ENCODE results near the gene CAMKMT.

The CAMKMT gene

DNA sequence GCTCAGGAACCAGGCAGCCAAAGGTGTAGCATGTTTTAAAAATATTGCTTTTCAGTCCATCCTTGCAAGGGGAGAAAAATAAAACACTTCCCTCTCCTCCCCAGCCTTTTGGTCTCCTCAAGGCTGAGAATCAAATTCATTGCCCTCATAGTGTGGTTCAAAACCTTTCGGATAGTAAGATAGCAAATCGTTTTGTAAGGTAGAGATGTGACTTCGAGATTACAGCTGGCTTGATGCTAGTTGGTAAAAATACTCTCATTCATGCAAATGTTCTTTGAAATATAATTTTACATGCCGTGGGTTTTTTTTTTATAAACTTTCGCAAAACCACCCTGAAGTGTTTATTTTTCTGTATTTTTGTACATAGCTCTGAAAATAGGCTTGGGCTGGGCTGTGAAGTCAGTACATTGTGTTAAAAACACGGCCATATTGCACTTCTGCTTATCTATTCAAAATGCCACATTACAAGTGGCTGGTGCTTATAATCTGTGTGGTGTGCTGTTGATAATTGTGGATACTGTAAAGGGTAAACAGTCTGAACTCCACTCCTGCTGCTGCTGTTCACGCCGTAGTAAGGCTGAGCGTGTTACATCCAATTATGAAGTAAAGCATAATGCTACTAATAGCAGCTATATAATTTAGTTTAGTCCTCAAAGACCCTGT is 407.7 kb downstream of the CAMKMT start:
- peaks cover 21 to 28% of the 10 kb centered on the region in 2 donors for H3K4me1 ChIP-seq (ENCODE audit: control insufficient read depth in 2 of 2, insufficient read depth in 1 of 2, low read depth in 1 of 2, low read length in 2 of 2)
- no peak overlapping the region for H4K91ac ChIP-seq (ENCODE audit: low read depth, low read length, poor library complexity)
- H3K9ac ChIP-seq (ENCODE audit: low read depth, low read length, poor library complexity) = no peak overlapping the region
- no peak overlapping the region for H3K18ac ChIP-seq (ENCODE audit: low read length)
- no peak overlapping the region for H2BK15ac ChIP-seq (ENCODE audit: low read length)
- WGBS, 2 donors (ENCODE audit: extremely low coverage in 2 of 2, insufficient read length in 2 of 2, insufficient replicate concordance in 1 of 2) = no CpG with 5 or more reads among the region's 9 CpGs
- no peaks in the 10 kb centered on the region for H3K36me3 ChIP-seq (replicated peaks in 1 of 2; ENCODE audit: control insufficient read depth in 2 of 2, insufficient read depth in 2 of 2, low read length in 2 of 2)
- no peak overlapping the region for H4K8ac ChIP-seq (ENCODE audit: low read depth, low read length)
- H2AFZ ChIP-seq (ENCODE audit: low read length) = no peak overlapping the region
- H3K14ac ChIP-seq (ENCODE audit: low read length) = no peak overlapping the region
- DNase-seq (ENCODE audit: low spot score) = no peak
- H2BK12ac ChIP-seq (ENCODE audit: low read length) = no peak overlapping the region
- H3K27me3 ChIP-seq (ENCODE audit: control insufficient read depth in 3 of 3, insufficient read depth in 3 of 3, low read depth in 1 of 3, low read length in 3 of 3) = peaks cover 0 to 42% (median 0%) of the 10 kb centered on the region in 3 experiments
- no peak overlapping the region for H3K27ac ChIP-seq (replicated peaks; ENCODE audit: low read length)
- no peak overlapping the region for H2AK5ac ChIP-seq (ENCODE audit: low read depth, low read length)
- no peaks in the 10 kb centered on the region for H3K79me1 ChIP-seq (ENCODE audit: low read depth, low read length)
- H3K9me3 ChIP-seq (replicated peaks in 1 of 2; ENCODE audit: control insufficient read depth in 2 of 2, insufficient read depth in 1 of 2, low read depth in 1 of 2, low read length in 2 of 2) = no peaks in the 10 kb centered on the region
- no peak overlapping the region for H2BK120ac ChIP-seq (ENCODE audit: low read depth, low read length)
- no peak overlapping the region for H3K23ac ChIP-seq (ENCODE audit: low read depth, low read length, poor library complexity)
- no peak overlapping the region for H2BK5ac ChIP-seq (ENCODE audit: low read length)
- H3K4me3 ChIP-seq (ENCODE audit: low read length in 2 of 2) = no peak overlapping the region
- no peak overlapping the region for H3K4ac ChIP-seq (ENCODE audit: low read length)
- no peak overlapping the region for H3K4me2 ChIP-seq (ENCODE audit: insufficient read depth, low read length, poor library complexity, severe bottlenecking)

DNA sequence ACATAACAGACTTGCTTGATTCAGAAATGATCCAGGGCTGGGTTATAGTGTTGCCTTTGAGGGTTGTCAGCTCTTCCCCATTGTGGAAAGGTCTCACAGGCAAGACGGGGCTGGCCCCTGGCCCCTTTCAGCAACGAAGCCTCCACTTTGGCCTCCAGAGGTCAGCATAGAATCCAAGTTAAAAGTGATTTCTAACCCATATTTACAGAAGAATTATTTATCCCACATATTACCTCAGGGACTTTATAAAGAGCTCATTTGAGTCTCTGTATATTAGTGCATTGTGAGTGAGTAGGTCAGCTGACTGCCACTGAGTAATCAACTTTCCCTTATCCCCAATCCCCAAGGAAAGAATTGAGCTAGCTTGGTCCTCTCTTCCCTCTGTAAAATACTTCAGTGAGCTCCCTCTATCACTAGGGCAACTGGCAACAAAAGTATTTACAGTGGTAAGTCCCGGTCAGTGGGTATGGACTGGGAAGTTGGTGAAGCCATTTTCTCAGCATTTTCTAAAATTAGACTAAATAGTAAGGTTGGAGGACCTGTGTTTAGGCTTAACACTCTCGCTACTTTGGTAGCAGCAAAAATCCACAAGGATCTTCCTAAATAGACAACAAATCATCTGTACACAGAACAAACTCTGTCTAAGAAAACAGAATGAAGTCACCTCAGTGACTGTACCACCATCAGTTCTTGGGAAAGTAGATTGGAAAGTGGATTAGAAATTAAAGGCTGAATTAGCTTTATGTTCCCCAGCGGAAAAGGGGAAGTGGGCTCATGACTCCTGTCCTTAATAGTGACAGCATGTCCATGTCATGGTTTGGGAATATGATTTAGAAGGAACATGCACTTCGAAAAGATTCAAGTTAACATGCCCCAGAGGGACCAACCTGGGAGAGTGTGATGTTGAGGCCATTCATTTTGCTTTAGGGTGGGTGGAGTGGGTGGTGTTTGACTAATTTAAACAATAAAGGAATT is 408.8 kb downstream of the CAMKMT start:
- Histone ChIP-seq H4K8ac (ENCODE audit: low read depth, low read length) (no peak overlapping the region), H3K14ac (ENCODE audit: low read length) (no peak overlapping the region), H2BK5ac (ENCODE audit: low read length) (no peak overlapping the region), H3K36me3 (replicated peaks in 1 of 2; ENCODE audit: control insufficient read depth in 2 of 2, insufficient read depth in 2 of 2, low read length in 2 of 2) (no peaks in the 10 kb centered on the region), H4K91ac (ENCODE audit: low read depth, low read length, poor library complexity) (no peak overlapping the region), H3K4me3 (ENCODE audit: low read length in 2 of 2) (no peak overlapping the region), H3K27me3 (ENCODE audit: control insufficient read depth in 3 of 3, insufficient read depth in 3 of 3, low read depth in 1 of 3, low read length in 3 of 3) (peaks cover 0 to 51% (median 0%) of the 10 kb centered on the region in 3 experiments), H3K27ac (replicated peaks; ENCODE audit: low read length) (no peak overlapping the region), H3K79me1 (ENCODE audit: low read depth, low read length) (no peaks in the 10 kb centered on the region), H3K4ac (ENCODE audit: low read length) (no peak overlapping the region), H2BK15ac (ENCODE audit: low read length) (no peak overlapping the region), H2BK12ac (ENCODE audit: low read length) (no peak overlapping the region), H2AFZ (ENCODE audit: low read length) (no peak overlapping the region), H3K4me1 (ENCODE audit: control insufficient read depth in 2 of 2, insufficient read depth in 1 of 2, low read depth in 1 of 2, low read length in 2 of 2) (peaks cover 28 to 34% of the 10 kb centered on the region in 2 donors), H3K9me3 (replicated peaks in 1 of 2; ENCODE audit: control insufficient read depth in 2 of 2, insufficient read depth in 1 of 2, low read depth in 1 of 2, low read length in 2 of 2) (no peaks in the 10 kb centered on the region), H3K9ac (ENCODE audit: low read depth, low read length, poor library complexity) (no peak overlapping the region), H3K4me2 (ENCODE audit: insufficient read depth, low read length, poor library complexity, severe bottlenecking) (no peak overlapping the region), H2AK5ac (ENCODE audit: low read depth, low read length) (no peak overlapping the region), H3K18ac (ENCODE audit: low read length) (no peak overlapping the region), H2BK120ac (ENCODE audit: low read depth, low read length) (no peak overlapping the region), H3K23ac (ENCODE audit: low read depth, low read length, poor library complexity) (no peak overlapping the region)
- WGBS, 2 donors (ENCODE audit: extremely low coverage in 2 of 2, insufficient read length in 2 of 2, insufficient replicate concordance in 1 of 2) = no CpG with 5 or more reads among the region's 6 CpGs
- no peak for DNase-seq (ENCODE audit: low spot score)

DNA sequence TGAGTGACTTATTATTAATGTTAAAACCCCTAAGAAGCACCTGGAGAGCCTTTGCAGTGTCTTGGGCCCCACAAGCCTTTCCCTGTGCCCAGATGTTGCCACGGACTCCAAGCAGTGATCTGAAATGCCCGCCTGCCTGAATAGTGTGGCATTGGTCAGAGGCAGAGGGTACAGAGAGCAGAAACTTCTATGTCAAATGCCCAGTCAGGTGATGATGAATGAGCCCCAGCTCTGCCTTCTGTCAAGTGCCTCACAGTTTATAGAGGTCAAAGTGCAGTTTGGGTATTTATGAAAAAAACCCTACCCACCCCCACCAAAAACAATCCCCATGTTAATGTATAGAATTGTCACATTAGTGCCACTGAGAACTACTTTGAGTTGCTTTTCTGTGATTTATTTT is 409.8 kb downstream of the CAMKMT start:
- Histone ChIP-seq H3K18ac (ENCODE audit: low read length) (no peak overlapping the region), H4K91ac (ENCODE audit: low read depth, low read length, poor library complexity) (no peak overlapping the region), H3K9me3 (replicated peaks in 1 of 2; ENCODE audit: control insufficient read depth in 2 of 2, insufficient read depth in 1 of 2, low read depth in 1 of 2, low read length in 2 of 2) (no peaks in the 10 kb centered on the region), H3K27me3 (ENCODE audit: control insufficient read depth in 3 of 3, insufficient read depth in 3 of 3, low read depth in 1 of 3, low read length in 3 of 3) (peaks cover 0 to 55% (median 0%) of the 10 kb centered on the region in 3 experiments), H3K4me3 (ENCODE audit: low read length in 2 of 2) (no peak overlapping the region), H3K14ac (ENCODE audit: low read length) (no peak overlapping the region), H2AK5ac (ENCODE audit: low read depth, low read length) (no peak overlapping the region), H3K36me3 (replicated peaks in 1 of 2; ENCODE audit: control insufficient read depth in 2 of 2, insufficient read depth in 2 of 2, low read length in 2 of 2) (no peaks in the 10 kb centered on the region), H3K79me1 (ENCODE audit: low read depth, low read length) (no peaks in the 10 kb centered on the region), H2BK15ac (ENCODE audit: low read length) (no peak overlapping the region), H3K23ac (ENCODE audit: low read depth, low read length, poor library complexity) (no peak overlapping the region), H2BK12ac (ENCODE audit: low read length) (no peak overlapping the region), H3K4me2 (ENCODE audit: insufficient read depth, low read length, poor library complexity, severe bottlenecking) (no peak overlapping the region), H3K27ac (replicated peaks; ENCODE audit: low read length) (no peak overlapping the region), H3K4me1 (ENCODE audit: control insufficient read depth in 2 of 2, insufficient read depth in 1 of 2, low read depth in 1 of 2, low read length in 2 of 2) (peaks cover 28 to 34% of the 10 kb centered on the region in 2 donors), H2BK5ac (ENCODE audit: low read length) (no peak overlapping the region), H2BK120ac (ENCODE audit: low read depth, low read length) (no peak overlapping the region), H4K8ac (ENCODE audit: low read depth, low read length) (no peak overlapping the region), H3K4ac (ENCODE audit: low read length) (no peak overlapping the region), H3K9ac (ENCODE audit: low read depth, low read length, poor library complexity) (no peak overlapping the region), H2AFZ (ENCODE audit: low read length) (no peak overlapping the region)
- WGBS, 2 donors (ENCODE audit: extremely low coverage in 2 of 2, insufficient read length in 2 of 2, insufficient replicate concordance in 1 of 2) = no CpG with 5 or more reads among the region's 2 CpGs
- DNase-seq (ENCODE audit: low spot score) = no peak

DNA sequence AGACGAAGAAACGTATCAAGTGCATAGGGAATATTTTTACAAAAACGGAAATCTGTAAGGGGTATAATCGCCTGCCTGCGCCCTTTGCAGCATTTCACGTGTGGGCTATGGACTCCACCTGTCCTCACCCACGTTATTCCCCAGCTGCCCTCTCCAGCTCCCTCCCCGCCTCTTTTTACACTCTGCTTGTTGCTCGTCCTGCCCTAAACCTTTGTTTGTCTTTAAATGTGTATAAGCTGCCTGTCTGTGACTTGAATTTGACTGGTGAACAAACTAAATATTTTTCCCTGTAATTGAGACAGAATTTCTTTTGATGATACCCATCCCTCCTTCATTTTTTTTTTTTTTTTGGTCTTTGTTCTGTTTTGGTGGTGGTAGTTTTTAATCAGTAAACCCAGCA is 410.4 kb downstream of the CAMKMT start:
- Histone ChIP-seq H4K91ac (ENCODE audit: low read depth, low read length, poor library complexity) (no peak overlapping the region), H2BK120ac (ENCODE audit: low read depth, low read length) (no peak overlapping the region), H3K4me2 (ENCODE audit: insufficient read depth, low read length, poor library complexity, severe bottlenecking) (no peak overlapping the region), H3K4ac (ENCODE audit: low read length) (no peak overlapping the region), H3K9me3 (replicated peaks in 1 of 2; ENCODE audit: control insufficient read depth in 2 of 2, insufficient read depth in 1 of 2, low read depth in 1 of 2, low read length in 2 of 2) (no peaks in the 10 kb centered on the region), H3K36me3 (replicated peaks in 1 of 2; ENCODE audit: control insufficient read depth in 2 of 2, insufficient read depth in 2 of 2, low read length in 2 of 2) (no peaks in the 10 kb centered on the region), H3K23ac (ENCODE audit: low read depth, low read length, poor library complexity) (no peak overlapping the region), H2BK15ac (ENCODE audit: low read length) (no peak overlapping the region), H3K18ac (ENCODE audit: low read length) (no peak overlapping the region), H2AK5ac (ENCODE audit: low read depth, low read length) (no peak overlapping the region), H4K8ac (ENCODE audit: low read depth, low read length) (no peak overlapping the region), H2BK12ac (ENCODE audit: low read length) (no peak overlapping the region), H3K79me1 (ENCODE audit: low read depth, low read length) (no peaks in the 10 kb centered on the region), H3K4me1 (ENCODE audit: control insufficient read depth in 2 of 2, insufficient read depth in 1 of 2, low read depth in 1 of 2, low read length in 2 of 2) (peaks cover 30 to 39% of the 10 kb centered on the region in 2 donors), H3K4me3 (ENCODE audit: low read length in 2 of 2) (no peak overlapping the region), H3K27ac (replicated peaks; ENCODE audit: low read length) (no peak overlapping the region), H3K9ac (ENCODE audit: low read depth, low read length, poor library complexity) (no peak overlapping the region), H3K14ac (ENCODE audit: low read length) (no peak overlapping the region), H3K27me3 (ENCODE audit: control insufficient read depth in 3 of 3, insufficient read depth in 3 of 3, low read depth in 1 of 3, low read length in 3 of 3) (peaks cover 0 to 49% (median 0%) of the 10 kb centered on the region in 3 experiments), H2AFZ (ENCODE audit: low read length) (no peak overlapping the region), H2BK5ac (ENCODE audit: low read length) (no peak overlapping the region)
- no CpG with 5 or more reads among the region's 9 CpGs for WGBS, 2 donors (ENCODE audit: extremely low coverage in 2 of 2, insufficient read length in 2 of 2, insufficient replicate concordance in 1 of 2)
- no peak for DNase-seq (ENCODE audit: low spot score)
